LoVo (cell line): ENCODE results near the gene TENM4.

ENCODE experiments used
- DNase-seq: peaks from one replicate; pipeline ENCODE4 v3.0.0-alpha.2; 2016; ENCODE audit warnings: low spot score

The TENM4 gene

DNA sequence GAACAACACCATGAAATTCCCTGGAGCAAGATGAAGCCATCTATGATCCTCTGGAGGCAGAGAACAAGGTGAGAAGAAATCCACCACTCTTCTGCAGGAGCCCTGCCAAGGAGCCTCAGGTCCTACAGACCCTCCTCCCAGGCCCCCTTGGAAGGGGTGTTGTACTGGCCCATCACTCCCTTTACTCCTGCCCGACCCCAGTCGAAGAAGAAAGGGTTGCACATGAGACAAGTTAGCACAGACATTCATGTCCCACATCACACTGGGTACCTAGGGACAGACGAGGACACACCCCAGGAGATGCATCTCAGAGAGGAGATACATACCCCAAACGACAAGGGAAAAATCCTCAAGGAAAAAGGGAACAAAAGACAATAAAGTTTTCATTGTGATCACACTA lies 783.4 kb downstream of the TENM4 start:
- DNase-seq: no peak

DNA sequence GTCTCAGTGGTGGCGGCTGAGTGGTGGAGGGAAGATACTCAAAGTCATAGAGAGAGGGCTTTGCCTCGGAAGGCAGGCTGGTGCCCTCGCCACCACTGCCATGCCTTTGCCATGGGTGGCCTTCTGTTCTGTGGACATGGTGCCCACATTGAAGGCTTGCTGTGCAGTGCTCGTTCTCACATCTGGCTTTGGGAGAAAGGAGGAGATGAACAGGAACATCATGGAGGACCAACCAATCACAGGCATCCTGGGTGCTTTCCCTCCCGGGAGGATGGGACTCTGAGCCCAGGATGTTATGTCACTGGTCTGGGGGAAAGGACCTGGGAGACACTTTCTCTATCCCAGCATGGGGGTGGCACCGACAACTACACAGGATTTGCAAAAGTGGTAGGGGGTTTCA lies 783.8 kb downstream of the TENM4 start:
- DNase-seq: no peak

DNA sequence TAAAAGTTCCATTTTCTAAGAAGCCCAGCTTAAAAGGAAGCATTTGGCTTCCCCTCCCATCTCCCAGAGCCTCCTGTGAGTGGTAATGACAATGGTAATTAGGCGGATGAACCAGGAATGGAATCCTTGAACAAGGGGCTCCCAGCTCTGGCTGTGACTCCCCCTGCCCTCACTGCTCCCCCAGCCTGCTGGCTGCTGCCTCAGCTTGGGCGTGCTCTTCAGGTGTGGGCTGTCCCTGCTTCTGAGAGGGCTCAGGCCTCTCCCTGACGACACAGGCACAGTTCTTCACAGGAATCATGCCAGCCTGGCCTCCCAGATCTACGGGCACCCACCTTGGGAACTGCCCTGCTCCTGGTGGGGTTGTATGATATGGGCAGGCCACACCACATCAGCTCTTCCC lies 784.5 kb downstream of the TENM4 start:
- DNase-seq: no peak

DNA sequence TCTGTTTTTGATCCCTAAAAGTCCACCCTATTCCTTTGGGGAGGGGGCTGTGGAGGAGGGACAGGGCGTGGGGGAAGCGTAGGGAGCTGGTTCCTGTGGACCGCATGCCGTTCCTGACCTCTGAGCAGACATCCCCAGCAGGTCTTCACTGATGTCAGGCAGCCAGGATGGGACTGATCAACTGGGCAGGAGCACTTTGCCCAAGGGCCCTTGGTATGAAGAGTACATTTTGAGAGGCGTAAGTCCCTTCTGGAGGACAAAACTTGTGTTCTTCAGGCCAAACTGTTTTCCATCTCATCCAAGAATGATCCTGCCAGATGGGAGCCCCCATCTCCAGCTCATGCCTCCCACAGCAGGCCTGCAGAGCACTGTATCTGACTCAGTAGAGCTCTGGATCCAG lies 785.3 kb downstream of the TENM4 start:
- DNase-seq: no peak

DNA sequence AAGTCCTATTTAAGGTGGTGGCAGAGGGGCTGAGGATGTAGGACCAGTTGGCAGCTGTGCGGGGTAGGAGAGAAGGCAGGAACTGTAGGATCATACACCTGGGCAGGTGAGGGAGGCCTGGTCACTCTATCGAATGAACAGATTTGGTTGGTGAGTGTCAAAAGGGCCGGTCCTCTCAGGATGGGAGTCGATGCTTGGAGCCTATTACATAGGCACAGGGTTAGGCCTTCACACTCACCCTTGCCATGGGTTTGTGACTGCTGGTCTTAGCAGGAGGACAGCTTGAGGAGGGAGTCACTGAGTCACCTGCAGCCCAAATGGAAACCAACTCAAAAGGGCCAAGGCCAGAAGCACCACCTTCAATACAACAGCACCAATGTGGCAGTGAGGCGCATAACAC lies 786.0 kb downstream of the TENM4 start:
- no peak for DNase-seq

DNA sequence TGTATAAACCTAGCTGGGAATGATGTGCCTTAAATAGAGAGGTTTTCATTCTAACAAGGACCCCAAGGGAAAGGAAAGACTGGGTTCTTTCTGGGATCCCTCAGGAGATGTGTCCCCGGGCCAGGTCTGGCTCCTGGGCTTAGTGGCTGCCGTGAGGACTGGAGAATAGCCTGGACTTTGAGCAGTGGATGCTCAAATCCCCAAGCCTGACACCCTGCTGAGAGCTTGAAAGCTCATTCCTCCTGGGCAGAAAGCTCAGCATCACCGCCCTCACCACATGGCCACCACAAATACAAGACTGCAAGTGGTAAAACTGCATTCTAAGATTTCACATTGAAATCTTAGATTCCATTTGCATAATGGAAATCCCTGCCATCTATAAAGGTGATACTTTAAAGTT lies 786.8 kb downstream of the TENM4 start:
- no peak for DNase-seq

DNA sequence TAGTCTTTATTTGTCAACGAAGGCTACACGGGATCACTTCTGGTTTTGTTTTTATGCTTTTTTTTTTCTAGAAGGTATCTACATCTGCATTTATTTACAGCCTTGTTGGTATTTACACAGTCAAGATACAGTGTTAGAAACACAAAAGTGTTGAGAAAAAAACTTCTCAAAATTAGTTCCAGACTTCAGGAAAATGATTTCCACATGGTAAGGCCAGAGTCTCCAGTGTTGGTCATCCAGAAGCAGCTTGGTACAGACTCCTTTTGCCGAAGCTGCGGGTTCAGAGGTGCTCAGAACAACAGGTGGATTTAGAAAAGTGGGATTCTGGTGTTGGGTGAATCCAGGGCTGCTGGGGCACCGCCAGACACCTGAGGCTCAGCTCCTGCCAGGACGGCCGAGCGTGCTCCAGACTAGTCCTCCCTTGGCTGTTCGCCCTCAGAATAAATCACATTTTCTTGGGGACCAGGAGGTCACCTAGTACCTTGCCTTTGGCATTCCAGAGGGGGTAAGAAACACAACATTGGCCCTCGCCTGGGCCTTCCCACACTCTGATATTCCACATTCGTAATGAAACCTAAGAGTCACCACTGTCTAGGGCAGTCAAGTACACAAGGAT lies 787.4 kb downstream of the TENM4 start:
- DNase-seq: no peak

DNA sequence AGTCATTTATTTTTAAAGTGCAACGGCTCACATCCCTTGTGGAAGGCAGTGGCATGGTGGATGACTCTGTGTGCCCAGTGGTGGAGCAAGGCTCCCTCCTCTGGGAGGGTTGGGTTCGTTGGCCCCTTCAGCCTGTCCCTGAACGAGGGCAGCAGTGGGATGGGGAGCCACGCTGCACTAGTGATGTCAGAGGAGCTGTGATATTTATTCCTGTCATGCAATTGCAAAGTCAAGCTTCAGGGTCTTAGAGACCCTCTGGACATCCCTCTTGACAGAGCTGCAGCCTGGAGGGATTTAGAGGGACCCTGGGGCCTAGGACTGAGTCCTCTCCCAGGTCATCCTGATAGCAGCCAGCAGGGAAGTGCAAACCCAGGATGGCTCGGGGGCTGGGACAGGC lies 788.0 kb downstream of the TENM4 start:
- no peak for DNase-seq

DNA sequence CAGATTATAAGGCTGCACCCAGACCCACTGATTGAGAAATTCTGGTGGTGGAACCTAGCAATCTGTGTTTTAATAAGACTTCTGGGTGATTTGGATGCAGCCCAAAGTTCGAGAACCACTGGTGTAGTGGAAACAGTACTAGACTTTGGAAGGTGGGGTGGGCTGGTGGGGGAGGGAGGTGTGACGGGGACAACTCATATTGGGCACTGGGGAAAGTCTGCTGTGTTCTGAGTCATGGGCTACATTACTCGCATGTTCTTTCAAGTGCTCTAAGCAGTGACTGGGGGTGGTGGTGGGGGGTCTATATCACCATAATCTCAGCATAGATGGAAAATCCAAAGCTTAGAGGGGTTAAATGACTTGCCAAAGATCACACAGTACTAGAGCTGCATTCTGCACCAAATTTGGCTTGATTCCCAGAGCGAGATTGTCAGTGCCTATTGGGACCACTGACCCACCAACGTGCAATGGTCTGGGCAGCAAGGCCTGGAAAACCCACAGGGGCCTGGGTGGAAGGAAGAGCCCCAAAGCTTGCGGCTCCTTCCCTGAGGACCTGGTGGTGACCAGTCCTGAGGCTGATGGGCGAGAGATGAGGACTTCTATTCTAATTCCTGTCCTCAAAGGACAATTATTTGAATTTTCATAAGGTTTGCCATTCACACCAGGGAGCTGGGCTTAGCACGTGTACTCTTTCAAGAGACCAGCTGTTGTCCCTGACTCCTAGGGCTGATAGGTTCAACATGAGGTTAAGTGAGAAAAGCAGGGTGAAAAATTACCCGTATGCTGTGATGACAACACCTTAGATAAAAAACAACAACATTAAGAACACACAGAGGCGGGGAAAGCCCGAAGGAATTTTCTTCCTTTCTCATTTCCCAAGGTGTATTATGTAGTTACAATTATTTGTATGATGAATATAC lies 788.6 kb downstream of the TENM4 start:
- DNase-seq: no peak

DNA sequence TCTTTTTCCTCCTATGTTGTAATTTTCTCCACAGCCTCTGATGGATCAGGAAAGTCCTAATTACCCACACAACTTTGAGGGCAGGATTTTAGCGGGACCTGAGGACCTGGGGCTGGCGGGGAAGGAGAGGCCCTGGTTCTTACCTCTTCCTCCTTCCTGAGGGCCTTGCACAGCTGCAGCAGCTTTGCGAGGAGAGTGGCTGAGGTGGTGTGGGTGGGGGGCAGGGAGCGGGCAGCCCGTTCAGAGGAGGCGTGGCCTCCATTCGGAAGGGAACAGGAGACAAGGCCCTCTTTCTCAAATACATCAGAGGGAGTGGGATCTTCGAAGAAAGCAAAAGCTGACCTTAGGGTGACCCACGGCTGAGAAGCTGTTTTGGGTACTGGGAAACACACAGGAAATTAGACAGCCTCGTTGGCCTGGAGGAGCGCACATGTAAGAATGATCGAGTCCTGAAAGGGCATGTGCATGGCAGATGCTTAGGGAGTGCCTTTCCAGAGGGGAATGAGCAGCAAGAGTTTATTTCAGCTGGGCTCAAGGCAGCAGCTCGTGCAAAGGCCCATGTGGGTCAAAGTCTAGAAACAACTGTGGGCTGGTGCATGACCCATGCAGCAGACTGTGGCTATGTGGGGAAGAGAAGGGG lies 789.6 kb downstream of the TENM4 start:
- DNase-seq: no peak

DNA sequence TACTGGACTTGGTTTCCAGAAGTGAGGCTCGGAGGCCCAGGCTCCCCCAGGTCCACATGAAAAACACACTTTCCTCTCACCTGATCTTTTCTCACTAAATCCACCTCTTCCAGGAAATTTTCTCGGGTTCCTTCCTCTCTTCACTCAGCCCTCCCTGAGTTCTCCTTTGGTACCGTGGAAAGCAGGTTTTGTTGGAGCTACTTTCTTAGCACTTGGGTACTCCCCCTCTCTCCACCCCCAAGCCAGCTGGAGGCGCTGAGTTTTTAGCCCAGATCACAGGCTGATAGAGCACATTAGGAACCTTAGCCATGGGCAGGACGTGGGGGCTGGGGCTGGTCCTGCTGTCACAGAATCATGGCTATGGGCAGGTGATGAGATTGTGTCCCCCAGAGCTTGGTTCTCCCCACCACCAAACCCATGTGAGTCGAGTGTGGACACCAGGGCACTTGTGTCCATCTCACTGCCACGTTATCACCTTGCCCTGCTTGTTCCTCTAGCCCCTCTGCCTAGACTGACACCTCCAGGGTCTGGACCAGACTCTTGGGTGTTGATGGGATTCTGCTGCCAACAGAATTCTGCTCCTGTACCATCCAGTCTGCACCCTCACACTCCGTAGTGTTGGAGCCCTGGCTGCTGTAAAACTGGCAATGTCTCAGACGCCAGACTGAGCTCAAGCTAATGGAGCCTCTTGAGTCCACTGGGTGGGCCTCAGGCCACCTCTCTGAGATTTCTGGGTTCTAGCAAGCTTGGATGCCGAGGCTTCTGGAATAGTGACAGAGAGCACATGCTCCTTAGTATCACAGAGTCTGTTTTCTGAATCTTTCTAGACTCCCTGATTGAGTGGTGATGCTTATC lies 791.2 kb downstream of the TENM4 start:
- no peak for DNase-seq

DNA sequence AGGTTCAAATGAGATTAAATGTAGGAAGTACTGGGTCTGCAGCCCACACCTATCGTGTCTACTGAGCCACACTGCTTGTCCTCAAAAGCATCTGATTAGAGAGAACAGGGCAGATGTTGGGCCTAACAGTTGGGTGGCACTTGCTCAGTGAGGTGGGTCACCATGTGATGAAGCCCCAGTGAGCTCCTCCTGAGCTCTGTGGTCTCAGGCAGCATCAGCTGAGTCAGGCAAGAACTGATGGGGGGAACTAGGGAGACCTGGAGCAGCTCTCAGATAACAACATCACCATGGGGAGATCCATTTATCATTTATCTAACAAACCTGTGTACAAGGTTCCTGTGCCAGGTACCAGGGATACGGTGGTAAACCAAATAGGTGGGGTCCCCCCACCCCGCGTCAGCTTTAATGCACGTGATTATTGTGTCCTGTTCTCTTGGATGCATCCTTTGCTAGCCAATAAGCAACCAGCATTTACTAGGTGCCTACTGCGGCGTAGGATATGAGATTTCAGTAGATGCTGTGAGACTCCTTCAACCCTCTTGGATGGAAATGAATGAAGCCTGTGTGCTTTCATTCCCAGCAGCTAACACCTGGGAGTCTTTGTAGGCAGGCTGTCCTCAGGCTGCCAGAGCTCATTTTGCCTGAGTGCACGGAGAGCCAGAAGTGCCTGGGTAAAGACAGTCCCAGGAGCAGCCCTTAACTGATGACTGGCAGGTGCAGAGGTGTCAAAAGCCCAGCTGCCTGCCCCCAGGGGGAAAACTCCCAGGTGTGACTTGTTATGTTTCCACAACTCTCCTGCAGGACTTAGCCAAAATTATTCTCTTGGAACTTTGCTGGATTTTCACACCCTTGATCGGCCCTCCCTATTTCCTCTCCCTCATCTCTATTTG lies 792.6 kb downstream of the TENM4 start:
- no peak for DNase-seq

DNA sequence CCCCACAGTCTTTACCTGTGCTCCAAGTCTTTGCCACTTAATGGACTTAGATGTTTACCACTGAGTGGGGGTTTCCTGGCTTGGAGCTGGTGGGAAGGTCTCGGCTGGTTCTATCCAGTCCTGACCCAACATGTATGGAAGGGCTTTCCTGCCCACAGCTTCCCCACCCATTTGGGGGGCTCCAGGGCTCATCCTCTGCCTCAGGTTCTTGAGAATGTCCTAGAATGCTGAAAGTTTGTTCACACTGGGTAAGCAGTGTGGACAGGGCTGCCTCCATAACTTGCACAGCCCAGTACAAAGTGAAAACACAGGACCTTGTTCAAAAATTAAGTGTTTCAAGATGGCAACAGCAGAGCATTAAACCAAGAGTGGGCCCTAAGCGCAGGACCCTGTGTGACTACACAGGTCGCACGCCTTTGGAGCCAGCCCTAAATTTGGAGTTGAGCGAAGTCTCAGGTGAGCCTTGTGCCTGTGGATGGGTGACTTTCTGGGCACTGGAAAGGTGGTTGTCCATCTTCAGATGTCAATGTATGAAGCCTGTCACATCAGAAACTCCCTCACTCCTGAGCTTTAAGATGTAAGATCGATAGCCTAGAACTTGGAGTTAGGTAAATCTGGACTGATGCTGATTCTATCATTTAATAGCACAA lies 793.4 kb downstream of the TENM4 start:
- no peak for DNase-seq

DNA sequence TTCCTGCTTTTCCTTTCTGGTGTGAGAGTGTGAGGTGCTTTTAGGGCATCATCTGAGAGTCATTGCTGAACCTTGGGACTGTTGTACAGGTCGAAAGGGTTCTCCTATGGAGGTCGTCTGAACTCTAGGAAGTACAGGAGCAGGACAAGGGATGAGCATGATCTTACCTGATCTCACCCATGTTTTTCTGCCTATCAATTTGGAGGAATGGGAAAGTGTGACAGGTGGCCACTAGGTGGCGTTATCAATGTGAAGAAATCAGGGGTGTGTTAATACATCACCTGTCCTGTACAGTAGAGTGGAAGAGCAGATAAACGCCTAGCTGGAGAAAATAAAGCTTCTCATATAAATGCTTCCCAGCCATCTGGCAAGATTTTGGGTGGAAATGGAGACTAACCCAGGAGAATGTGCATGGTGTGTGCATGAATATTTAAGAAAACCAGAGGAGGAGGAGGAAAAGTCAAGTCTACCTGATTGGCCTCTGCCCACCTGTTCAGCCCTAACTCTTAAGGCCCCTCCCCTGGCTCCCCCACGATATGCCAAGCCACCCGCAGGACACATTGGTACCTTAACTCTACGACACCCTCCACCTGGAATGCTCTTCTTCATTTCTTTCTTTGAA lies 794.2 kb downstream of the TENM4 start:
- DNase-seq: peak; percentile 65

DNA sequence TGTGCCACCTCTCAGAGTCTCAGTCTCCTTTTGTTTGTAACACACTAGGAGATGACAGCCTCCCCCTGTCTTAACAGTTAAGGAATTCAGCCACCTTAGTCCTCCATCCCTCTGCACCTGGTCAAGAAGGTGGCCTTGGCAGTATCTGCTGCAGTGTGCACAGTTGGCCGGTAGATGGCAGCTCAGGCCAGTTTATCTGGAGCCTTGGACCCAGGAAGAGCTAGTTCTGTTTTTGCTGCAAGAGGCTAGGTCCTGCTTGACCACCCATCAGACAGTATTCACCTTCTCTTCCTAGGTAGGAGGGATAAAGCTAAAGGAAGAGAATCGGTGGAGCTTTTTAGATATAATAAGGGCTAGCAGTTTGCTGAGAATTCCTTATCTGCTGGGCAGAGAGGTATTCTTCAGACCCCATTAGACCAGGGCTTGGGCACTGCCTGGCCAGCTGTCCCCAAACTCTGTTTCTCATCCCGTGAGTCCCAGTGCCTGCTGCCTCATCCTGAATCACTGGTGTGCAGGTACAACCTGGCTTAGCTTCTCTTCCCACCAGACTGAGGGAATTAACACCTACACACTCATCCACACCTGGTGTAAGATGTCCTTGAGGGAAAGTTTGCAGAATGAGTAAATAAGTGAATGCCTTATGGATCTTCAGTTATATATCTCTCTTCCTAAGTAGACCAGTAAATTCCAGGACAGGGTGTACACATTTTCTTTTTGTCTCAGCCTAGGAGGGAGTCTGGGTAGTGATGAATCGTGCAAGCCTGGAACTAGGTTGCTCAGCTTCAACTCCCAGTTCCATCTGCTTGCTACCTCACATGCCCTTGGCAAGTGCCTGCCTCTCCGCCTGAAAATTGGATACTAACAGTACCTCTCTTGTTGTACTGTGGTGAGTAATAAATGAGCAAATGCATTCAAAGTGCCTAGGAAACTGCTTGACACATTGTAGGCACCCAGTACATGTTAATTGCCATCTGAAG lies 795.3 kb downstream of the TENM4 start:
- DNase-seq: peak; percentile 72

DNA sequence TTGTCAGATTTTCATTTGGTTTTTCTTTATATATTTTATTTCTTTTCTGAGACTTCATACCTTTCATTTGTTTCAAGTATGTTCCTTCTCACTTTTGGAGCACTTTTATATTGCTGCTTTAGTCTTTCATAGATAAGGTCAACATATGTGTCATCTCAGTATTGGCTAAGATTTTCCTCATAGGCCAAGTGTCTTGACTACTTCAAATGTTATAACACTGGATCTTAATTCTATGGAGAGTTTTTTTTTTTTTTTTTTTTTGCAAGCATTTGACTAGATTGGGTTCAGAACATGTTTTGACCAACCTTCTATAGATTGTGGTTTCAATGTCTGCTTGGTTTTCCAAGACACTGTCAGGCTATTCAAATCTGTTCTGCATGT lies 797.2 kb downstream of the TENM4 start:
- DNase-seq: no peak

DNA sequence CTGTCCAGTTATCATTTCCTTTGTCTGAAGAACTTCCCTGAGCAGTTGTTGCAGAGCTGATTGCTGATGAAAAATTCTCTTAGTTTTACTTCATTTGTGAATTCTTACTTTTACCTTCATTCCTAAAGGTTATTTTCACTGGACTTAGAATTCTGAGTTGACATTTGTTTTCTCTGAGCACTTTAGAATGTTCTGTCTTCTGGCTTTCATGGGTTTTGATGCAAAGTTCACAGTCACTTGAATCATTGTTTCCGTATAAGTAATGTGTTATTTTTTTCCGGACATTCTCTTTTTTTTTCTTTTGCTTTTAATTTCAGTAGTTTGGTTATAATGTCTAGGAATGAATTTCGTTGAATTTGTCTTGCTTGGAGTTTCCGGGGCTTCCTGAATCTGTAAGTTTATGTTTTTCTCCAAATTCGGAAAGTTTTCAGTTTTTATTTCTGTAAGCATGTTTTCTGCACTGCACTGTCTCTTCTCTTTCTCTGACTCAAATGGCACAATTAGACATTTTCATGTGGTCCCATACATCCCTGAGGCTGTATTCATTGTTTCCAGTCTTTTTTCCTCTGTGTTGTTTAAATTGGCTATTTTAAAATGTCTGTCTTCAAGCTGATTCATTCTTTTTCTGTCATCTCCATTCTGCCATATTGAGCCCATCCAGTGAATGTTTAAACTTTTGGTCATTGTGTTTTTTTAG lies 797.7 kb downstream of the TENM4 start:
- no peak for DNase-seq

DNA sequence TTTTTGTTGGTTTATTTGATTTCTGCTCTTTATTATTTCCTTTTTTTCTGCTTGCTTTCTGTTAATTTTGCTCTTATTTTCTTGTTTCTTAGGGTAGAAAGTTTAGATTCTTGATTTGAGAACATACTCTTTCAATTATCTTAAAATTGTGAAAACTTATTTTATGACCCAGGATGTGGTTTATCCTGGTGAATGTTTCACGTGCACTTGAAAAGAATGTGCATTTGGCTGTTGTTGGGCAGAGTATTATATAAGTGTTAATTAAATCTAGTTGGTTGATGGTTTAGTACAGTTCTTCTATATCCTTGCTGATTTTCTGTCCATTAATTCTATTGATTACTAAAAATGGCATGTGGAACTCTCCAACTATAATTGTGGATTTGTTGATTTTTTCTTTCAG lies 799.3 kb downstream of the TENM4 start:
- DNase-seq: no peak
